ENCODE results near the gene VAV2.

Gene VAV2

GRCh38 chr9:133823189-133824105 is 168.7 kb downstream of the VAV2 start:
- ChIA-PET POLR2A (ENCODE audit: low non-redundant PET) (no interaction called here), CTCF (no interaction called here)
- no peak for TF ChIP-seq CTCF (conservative IDR thresholded peaks at IDR 0.05; ENCODE audit: low read depth)
- H3K27ac ChIP-seq = peak overlapping the region; percentile 60
- no peak for DNase-seq (ENCODE audit: low spot score)

GRCh38 chr9:133822430-133823065 is 169.6 kb downstream of the VAV2 start:
- POLR2A ChIA-PET (ENCODE audit: low non-redundant PET) = no interaction called here
- H3K27ac ChIP-seq = peak overlapping the region; percentile 43
- TF ChIP-seq CTCF (conservative IDR thresholded peaks at IDR 0.05; ENCODE audit: low read depth) = no peak
- no peak for DNase-seq (ENCODE audit: low spot score)
- CTCF ChIA-PET = no interaction called here

- TF ChIP-seq CTCF (conservative IDR thresholded peaks at IDR 0.05; ENCODE audit: low read depth) = no peak
- H3K27ac ChIP-seq = peak overlapping the region; percentile 43
- POLR2A ChIA-PET (ENCODE audit: low non-redundant PET) = no interaction called here
- CTCF ChIA-PET = no interaction called here
- no peak for DNase-seq (ENCODE audit: low spot score)
Observed at GRCh38 chr9:133821601-133822429, 170.3 kb downstream of the VAV2 start.

GRCh38 chr9:133819923-133820322 is 172.2 kb downstream of the VAV2 start:
- no peak for DNase-seq (ENCODE audit: low spot score)
- TF ChIP-seq CTCF (conservative IDR thresholded peaks at IDR 0.05; ENCODE audit: low read depth) = no peak
- ChIA-PET POLR2A (ENCODE audit: low non-redundant PET) (no interaction called here), CTCF (interaction anchor here (0.6 to 0.8 kb wide), 2 partner anchors 279 to 661 kb away, joined by 3 read pairs; no protein-coding TSS in a partner anchor)
- H3K27ac ChIP-seq = peak overlapping the region; percentile 43; the same call in 1 of the 2 replicates

- CTCF ChIA-PET = no interaction called here
- no peak for TF ChIP-seq CTCF (conservative IDR thresholded peaks at IDR 0.05; ENCODE audit: low read depth)
- H3K27ac ChIP-seq = no peak overlapping the region; the same call in 1 of the 2 replicates
- DNase-seq (ENCODE audit: low spot score) = no peak
- POLR2A ChIA-PET (ENCODE audit: low non-redundant PET) = interaction anchor here (0.6 kb wide), 1 partner anchor 318 kb away, joined by 3 read pairs; the partner anchor contains the start of gene WDR5
Observed at GRCh38 chr9:133818444-133818843, 173.7 kb downstream of the VAV2 start.

- POLR2A ChIA-PET (ENCODE audit: low non-redundant PET) = no interaction called here
- CTCF ChIA-PET = interaction anchor here (0.8 to 1.2 kb wide), 2 partner anchors 61 to 179 kb away, joined by 3 to 4 read pairs; no protein-coding TSS in a partner anchor
- no peak overlapping the region for H3K27ac ChIP-seq
- DNase-seq (ENCODE audit: low spot score) = no peak
- no peak for TF ChIP-seq CTCF (conservative IDR thresholded peaks at IDR 0.05; ENCODE audit: low read depth)
Observed at GRCh38 chr9:133815781-133816180, 176.3 kb downstream of the VAV2 start.

Data from RWPE1 (cell line).